K562 (cell line): ENCODE results near the gene EML6. TPM values are rescaled to one million over a fixed set of nuclear protein-coding genes. Genes with fewer than 3 reads are reported as not detected.

ENCODE experiments used
- ATAC-seq: fragments of 200-7000 bp; cut with Tn5 transposase; 3 replicates; pipeline ENCODE4 v1.9.1; 2020; ENCODE audit warnings: moderate library complexity
- BruUV-seq: library from RNA; stranded (reverse); fragments of 400-500 nt; replicated peaks from 2 replicates; lab custom pipeline; 2021; lab: Mats Ljungman, UMichigan
- CTCF ChIA-PET: fragments of 300-600 bp; formaldehyde crosslinking; extraction: SDS; loops from one replicate; lab custom pipeline; 2021; ENCODE audit warnings: low intra/inter-chr PET ratio; lab: Yijun Ruan, JAX
- POLR2A ChIA-PET: fragments of 300-600, 350-650 bp; sonication (Branson Sonifier 250); formaldehyde crosslinking; extraction: SDS; loops from one replicate; lab custom pipeline; 2021; ENCODE audit warnings: antibody characterized with exemption, inconsistent platforms; lab: Yijun Ruan, JAX
- DNase-seq, 4 experiments: peaks; one replicate each; pipeline versions ENCODE4 v3.0.0 to v3.0.0-alpha.2; 2011 to 2018; ENCODE audit warnings: low spot score in 3 of 4, mixed read lengths in 3 of 4; ENCODE audit errors: extremely low read depth in 1 of 4
- FAIRE-seq: peaks from 2 replicates; lab custom pipeline; 2011; peaks lifted over from hg19 to GRCh38; lab: Jason Lieb, UNC
- H2AFZ ChIP-seq: 2 replicates; pipeline ENCODE4 v1.6.0; 2011; ENCODE audit warnings: low read depth, low read length, control low read depth, inconsistent platforms
- H3K27ac ChIP-seq: fragments of 200-600 bp; 3 replicates; pipeline ENCODE4 v1.8.0; 2011; ENCODE audit warnings: low read depth, mild to moderate bottlenecking, control low read depth, inconsistent platforms, low read length, moderate library complexity, mixed read lengths; ENCODE audit errors: extremely low read depth
- H3K27me3 ChIP-seq, 2 experiments: fragments of 300-600 bp in 1 of 2; 2 replicates in 1 of 2; 3 replicates in 1 of 2; pipeline versions ENCODE4 v1.6.0 to v1.8.0; 2011; ENCODE audit warnings: inconsistent platforms in 2 of 2, low read length in 2 of 2, mild to moderate bottlenecking in 1 of 2, mixed read lengths in 1 of 2, moderate library complexity in 1 of 2; ENCODE audit not compliant: control insufficient read depth in 2 of 2, insufficient read depth in 2 of 2
- H3K36me3 ChIP-seq: fragments of 300-600 bp; 3 replicates; pipeline ENCODE4 v1.8.0; 2011; ENCODE audit warnings: mild to moderate bottlenecking, low read length, inconsistent platforms; ENCODE audit not compliant: control insufficient read depth, insufficient read depth
- H3K4me1 ChIP-seq, 2 experiments: fragments of 200-600 bp in 1 of 2; replicated peaks in 1 of 2; 2 replicates in 1 of 2; 3 replicates in 1 of 2; pipeline versions ENCODE4 v1.5.1 to v1.8.0; 2011; ENCODE audit warnings: inconsistent platforms in 2 of 2, low read length in 2 of 2, mild to moderate bottlenecking in 1 of 2, mixed read lengths in 1 of 2, moderate library complexity in 1 of 2; ENCODE audit not compliant: control insufficient read depth in 2 of 2, insufficient read depth in 2 of 2
- H3K4me2 ChIP-seq: 2 replicates; pipeline ENCODE4 v1.6.1; 2011; ENCODE audit warnings: low read length, control low read depth, inconsistent platforms, mixed read lengths; ENCODE audit not compliant: insufficient read depth
- H3K4me3 ChIP-seq: fragments of 200-600 bp; sonication (generic), shearing (Covaris generic); 2 replicates; pipeline ENCODE4 v1.5.1; 2016; ENCODE audit warnings: control low read depth, inconsistent platforms
- H3K79me2 ChIP-seq: fragments of 200-600 bp; 3 replicates; pipeline ENCODE4 v1.8.0; 2011; ENCODE audit warnings: low read length, inconsistent platforms; ENCODE audit not compliant: control insufficient read depth, insufficient read depth
- H3K9ac ChIP-seq, 2 experiments: 2 replicates each; pipeline versions ENCODE4 v1.6.0 to v1.6.1; 2011; ENCODE audit warnings: low read depth in 2 of 2, low read length in 2 of 2, control low read depth in 1 of 2, inconsistent platforms in 1 of 2, mild to moderate bottlenecking in 1 of 2, mixed read lengths in 1 of 2; ENCODE audit not compliant: insufficient read depth in 1 of 2
- H3K9me1 ChIP-seq: one replicate; pipeline ENCODE4 v1.6.0; 2011; ENCODE audit warnings: inconsistent platforms, mild to moderate bottlenecking, low read length, moderate library complexity; ENCODE audit not compliant: control insufficient read depth, insufficient read depth
- H3K9me3 ChIP-seq: replicated peaks from 2 replicates; pipeline ENCODE4 v1.5.1; 2011; ENCODE audit warnings: low read depth, low read length, inconsistent platforms; ENCODE audit not compliant: control insufficient read depth, insufficient read depth
- H4K20me1 ChIP-seq: replicated peaks from 2 replicates; pipeline ENCODE4 v1.6.1; 2011; ENCODE audit warnings: low read length, inconsistent platforms, mixed read lengths; ENCODE audit not compliant: control insufficient read depth, insufficient read depth
- DACH1 ChIP-seq: fragments of 450-650 bp; IDR thresholded peaks from 2 replicates; pipeline ENCODE4 v1.6.1; 2018; ENCODE audit not compliant: partially characterized antibody
- DNMT1 ChIP-seq: fragments of 450-650 bp; IDR thresholded peaks from 2 replicates; pipeline ENCODE4 v1.6.1; 2016; ENCODE audit warnings: antibody characterized with exemption, mild to moderate bottlenecking
- GATA2 ChIP-seq: sonication (generic); formaldehyde crosslinking; IDR thresholded peaks from 2 replicates; pipeline ENCODE4 v1.4.0; 2020; ENCODE audit warnings: mild to moderate bottlenecking, missing genetic modification reagents
- GATAD2B ChIP-seq: fragments of 450-650 bp; IDR thresholded peaks from 2 replicates; pipeline ENCODE4 v1.6.1; 2017; ENCODE audit warnings: mild to moderate bottlenecking, borderline replicate concordance
- L3MBTL2 ChIP-seq: fragments of 450-650 bp; IDR thresholded peaks from 2 replicates; pipeline ENCODE4 v1.6.1; 2016; ENCODE audit warnings: mild to moderate bottlenecking, moderate library complexity
- MCM7 ChIP-seq, 2 experiments: fragments of 450-650 bp; IDR thresholded peaks; 2 replicates each; pipeline ENCODE4 v1.6.1; 2016 to 2018
- MTA1 ChIP-seq: fragments of 450-650 bp; IDR thresholded peaks from 2 replicates; pipeline ENCODE4 v1.6.1; 2017; ENCODE audit warnings: borderline replicate concordance
- NCOA6 ChIP-seq: fragments of 450-650 bp; IDR thresholded peaks from 2 replicates; pipeline ENCODE4 v1.6.1; 2017; ENCODE audit warnings: mild to moderate bottlenecking
- SIN3A ChIP-seq, 2 experiments: fragments of 150-350 bp in 1 of 2; IDR thresholded peaks; 2 replicates each; pipeline ENCODE4 v1.6.1; 2011 to 2016; ENCODE audit warnings: borderline replicate concordance in 2 of 2, low read depth in 2 of 2, low read length in 2 of 2, mild to moderate bottlenecking in 2 of 2, moderate library complexity in 2 of 2; ENCODE audit not compliant: control insufficient read depth in 1 of 2
- ZFPM2 ChIP-seq: fragments of 250-450 bp; sonication (Bioruptor Pico); IDR thresholded peaks from 2 replicates; pipeline ENCODE4 v1.5.1; 2022; ENCODE audit warnings: mild to moderate bottlenecking
- ZNF165 ChIP-seq: fragments of 250-450 bp; sonication (Bioruptor Pico); IDR thresholded peaks from 2 replicates; pipeline ENCODE4 v1.4.0; 2020; ENCODE audit warnings: borderline replicate concordance
- WGBS: fragments of 100-300 bp; shearing (Covaris generic); methylation state at CpG from one replicate; pipeline ENCODE4 v1.1.6; 2016; ENCODE audit warnings: low coverage, mixed read lengths; ENCODE audit not compliant: insufficient coverage; ENCODE audit errors: missing lambda C conversion rate; 5-methylcytosine and 5-hydroxymethylcytosine counted together
- in situ Hi-C: fragments of 300-500 bp; cut with MboI; formaldehyde crosslinking; loops from 4 replicates; pipeline ENCODE4 v1.15.0; 2018; ENCODE audit warnings: inconsistent platforms, mixed read lengths
- intact Hi-C: fragments of 100-400 bp; cut with micrococcal nuclease; formaldehyde crosslinking; loops from 2 replicates; pipeline ENCODE4 v1.14.2; 2022
- polyA plus RNA-seq, 8 experiments: library from polyadenylated mRNA; depleted of rRNA in 4 of 8; stranded (reverse) in 5 of 8; unstranded in 3 of 8; fragments of >200 nt; fragmentation: Nextera tagmentation in 2 of 8; fragmentation: Illumina TruSeq in 1 of 8; extraction: Ambion mirVana in 2 of 8; extraction: Trizol in 1 of 8; gene quantifications; 2 replicates each; pipeline versions ENCODE4 v1.2.1 to v1.2.3, GENCODE V29; 2011 to 2014; ENCODE audit warnings: inconsistent platforms in 1 of 8, missing spikeins in 1 of 8
- total RNA-seq, 7 experiments: library from RNA; depleted of rRNA in 6 of 7; stranded (reverse); fragments of >200 nt in 6 of 7; fragmentation: Illumina TruSeq in 2 of 7; extraction: Trizol in 2 of 7; gene quantifications; 2 replicates each; pipeline versions ENCODE4 v1.2.1 to v1.2.3, GENCODE V29; 2011 to 2021; ENCODE audit warnings: low replicate concordance in 1 of 7
- TF ChIP-seq, protein P1 (sequence below): fragments of 450-650 bp; IDR thresholded peaks from 2 replicates; pipeline ENCODE4 v1.6.1; 2016; ENCODE audit warnings: antibody characterized with exemption

EML6 gene
- total and polyA plus RNA-seq, 9 of the 15 experiments (the other 6 are each of a cell fraction or from before 2014, with no cell fraction given): 0.07 to 0.56 (median 0.25) TPM

DNA sequence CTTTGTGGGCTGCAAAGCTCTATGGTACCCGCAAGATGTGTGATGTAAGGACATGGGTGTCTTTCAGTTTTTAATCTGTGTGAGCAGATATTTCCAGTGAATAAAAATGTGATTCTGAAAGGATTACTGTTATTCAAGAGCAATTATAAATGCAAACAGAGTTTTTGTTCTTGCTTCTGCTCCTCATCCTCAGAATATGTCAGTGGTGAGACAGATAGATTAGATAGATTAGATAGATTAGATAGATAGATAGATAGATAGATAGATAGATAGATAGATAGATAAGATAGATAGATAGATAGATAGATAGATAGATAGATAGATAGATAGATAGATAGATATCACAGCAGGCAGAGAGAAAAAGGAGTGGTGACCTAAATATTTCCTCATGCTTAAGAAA lies 184.2 kb downstream of the EML6 start:
- no TSS peak for BruUV-seq
- Histone ChIP-seq H4K20me1 (no peaks in the 10 kb centered on the region), H3K4me1 (peaks cover 0 to 8% of the 10 kb centered on the region in 2 experiments; a peak in 4 of 5 replicates), H3K79me2 (no peaks in the 10 kb centered on the region), H3K27me3 (peaks cover 0 to 14% of the 10 kb centered on the region in 2 experiments; a peak in 1 of 5 replicates), H2AFZ (no peak overlapping the region), H3K9me3 (no peaks in the 10 kb centered on the region), H3K27ac (no peak overlapping the region), H3K4me3 (no peak overlapping the region), H3K9ac (no peak overlapping the region), H3K36me3 (no peaks in the 10 kb centered on the region), H3K9me1 (no peaks in the 10 kb centered on the region), H3K4me2 (no peak overlapping the region)
- in situ Hi-C loops (loop anchor here (10.0 kb wide), 1 partner anchor 257 kb away; no protein-coding TSS in a partner anchor), intact Hi-C loops (no loop called here)
- WGBS: 5% methylated on average over 1 of the region's 1 CpG
- FAIRE-seq: no peak
- DNase-seq: no peak
- no peak for ATAC-seq
- POLR2A ChIA-PET: interaction anchor here (0.9 kb wide), 1 partner anchor 11 kb away, joined by 4 read pairs; no protein-coding TSS in a partner anchor
- CTCF ChIA-PET: no interaction called here
- TF ChIP-seq GATA2 (CRISPR knock-in tag): peak; percentile 80
- TF ChIP-seq SIN3A (IDR thresholded peaks at IDR 0.05; ENCODE audit: borderline replicate concordance in 2 of 2, control insufficient read depth in 1 of 2, low read depth in 2 of 2, low read length in 2 of 2): no peak
- no peak for TF ChIP-seq DNMT1
- TF ChIP-seq, protein P1, sequence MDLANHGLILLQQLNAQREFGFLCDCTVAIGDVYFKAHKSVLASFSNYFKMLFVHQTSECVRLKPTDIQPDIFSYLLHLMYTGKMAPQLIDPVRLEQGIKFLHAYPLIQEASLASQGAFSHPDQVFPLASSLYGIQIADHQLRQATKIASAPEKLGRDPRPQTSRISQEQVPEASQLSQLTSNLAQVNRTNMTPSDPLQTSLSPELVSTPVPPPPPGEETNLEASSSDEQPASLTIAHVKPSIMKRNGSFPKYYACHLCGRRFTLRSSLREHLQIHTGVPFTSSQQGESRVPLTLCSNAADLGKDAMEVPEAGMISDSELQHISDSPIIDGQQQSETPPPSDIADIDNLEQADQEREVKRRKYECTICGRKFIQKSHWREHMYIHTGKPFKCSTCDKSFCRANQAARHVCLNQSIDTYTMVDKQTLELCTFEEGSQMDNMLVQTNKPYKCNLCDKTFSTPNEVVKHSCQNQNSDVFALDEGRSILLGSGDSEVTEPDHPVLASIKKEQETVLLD: peak; percentile 81
- TF ChIP-seq GATAD2B: peak; percentile 83; the same call in 1 of the 2 replicates
- peak; percentile 77 for TF ChIP-seq MTA1
- 0 out of 4 replicates have a peak, but pooled peaks of 1 of the 2 experiments have one; percentile 43 for TF ChIP-seq MCM7 (IDR thresholded peaks at IDR 0.05)
- TF ChIP-seq NCOA6: no peak
- no peak for TF ChIP-seq L3MBTL2
- no peak for TF ChIP-seq ZNF165
- TF ChIP-seq ZFPM2 (CRISPR knock-in tag): 0 out of 2 replicates have a peak, but pooled peaks have one; percentile 68
- TF ChIP-seq DACH1: peak; percentile 97
